Upper lobe of right lung (tissue), 1 donor: ENCODE data around the gene GP5. TPM values are rescaled to one million over a fixed set of nuclear protein-coding genes. Genes with fewer than 3 reads are reported as not detected.

Experiments
- ATAC-seq: fragments of 200-7000 bp; cut with Tn5 transposase; one replicate; pipeline ENCODE4 v1.9.1; 2020; ENCODE audit warnings: mild to moderate bottlenecking, moderate library complexity
- DNase-seq: peaks from one replicate; pipeline ENCODE4 v3.0.0-alpha.2; 2020
- H3K27ac ChIP-seq: fragments of 200-600 bp; one replicate; pipeline ENCODE4 v1.8.0; 2022
- H3K27me3 ChIP-seq: fragments of 200-600 bp; one replicate; pipeline ENCODE4 v1.8.0; 2022; ENCODE audit warnings: mild to moderate bottlenecking
- H3K36me3 ChIP-seq: fragments of 200-600 bp; one replicate; pipeline ENCODE4 v1.8.0; 2022
- H3K4me1 ChIP-seq: fragments of 200-600 bp; one replicate; pipeline ENCODE4 v1.8.0; 2022
- H3K4me3 ChIP-seq: fragments of 200-600 bp; one replicate; pipeline ENCODE4 v1.8.0; 2022; ENCODE audit warnings: mild to moderate bottlenecking
- H3K9me3 ChIP-seq: fragments of 200-600 bp; one replicate; pipeline ENCODE4 v1.8.0; 2022
- intact Hi-C: fragments of 100-400 bp; cut with DNase I; formaldehyde crosslinking; loops from one replicate; pipeline ENCODE4 v1.11.0; 2022
- total RNA-seq: library from RNA; stranded (reverse); fragmentation: NEBNext Ultra II Directional; extraction: Animal tissue kit (Norgen Biotek cat#: 25700); gene quantifications from one replicate; pipeline ENCODE4 v1.2.1, GENCODE V29; 2021
- TF ChIP-seq, protein P1 (sequence below): fragments of 200-600 bp; IDR thresholded peaks from one replicate; pipeline ENCODE4 v1.8.0; 2022; ENCODE audit warnings: antibody characterized with exemption
- donor health status: DM: no; HTN: yes; CAD: no; lungs with severe emphysema.

The GP5 gene
- total RNA-seq, 1 donor from 2014 or later: 0.26 TPM

- Histone ChIP-seq H3K4me1 (no peaks in the 10 kb centered on the region), H3K27ac (no peak overlapping the region), H3K27me3 (no peaks in the 10 kb centered on the region), H3K36me3 (no peaks in the 10 kb centered on the region), H3K9me3 (no peaks in the 10 kb centered on the region), H3K4me3 (no peak overlapping the region)
- DNase-seq: no peak
- intact Hi-C loops: no loop called here
- ATAC-seq: no peak
- TF ChIP-seq, protein P1, sequence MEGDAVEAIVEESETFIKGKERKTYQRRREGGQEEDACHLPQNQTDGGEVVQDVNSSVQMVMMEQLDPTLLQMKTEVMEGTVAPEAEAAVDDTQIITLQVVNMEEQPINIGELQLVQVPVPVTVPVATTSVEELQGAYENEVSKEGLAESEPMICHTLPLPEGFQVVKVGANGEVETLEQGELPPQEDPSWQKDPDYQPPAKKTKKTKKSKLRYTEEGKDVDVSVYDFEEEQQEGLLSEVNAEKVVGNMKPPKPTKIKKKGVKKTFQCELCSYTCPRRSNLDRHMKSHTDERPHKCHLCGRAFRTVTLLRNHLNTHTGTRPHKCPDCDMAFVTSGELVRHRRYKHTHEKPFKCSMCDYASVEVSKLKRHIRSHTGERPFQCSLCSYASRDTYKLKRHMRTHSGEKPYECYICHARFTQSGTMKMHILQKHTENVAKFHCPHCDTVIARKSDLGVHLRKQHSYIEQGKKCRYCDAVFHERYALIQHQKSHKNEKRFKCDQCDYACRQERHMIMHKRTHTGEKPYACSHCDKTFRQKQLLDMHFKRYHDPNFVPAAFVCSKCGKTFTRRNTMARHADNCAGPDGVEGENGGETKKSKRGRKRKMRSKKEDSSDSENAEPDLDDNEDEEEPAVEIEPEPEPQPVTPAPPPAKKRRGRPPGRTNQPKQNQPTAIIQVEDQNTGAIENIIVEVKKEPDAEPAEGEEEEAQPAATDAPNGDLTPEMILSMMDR: no peak
Observed at GRCh38 chr3:194348354-194348753, 50.7 kb downstream of the GP5 start.

DNA sequence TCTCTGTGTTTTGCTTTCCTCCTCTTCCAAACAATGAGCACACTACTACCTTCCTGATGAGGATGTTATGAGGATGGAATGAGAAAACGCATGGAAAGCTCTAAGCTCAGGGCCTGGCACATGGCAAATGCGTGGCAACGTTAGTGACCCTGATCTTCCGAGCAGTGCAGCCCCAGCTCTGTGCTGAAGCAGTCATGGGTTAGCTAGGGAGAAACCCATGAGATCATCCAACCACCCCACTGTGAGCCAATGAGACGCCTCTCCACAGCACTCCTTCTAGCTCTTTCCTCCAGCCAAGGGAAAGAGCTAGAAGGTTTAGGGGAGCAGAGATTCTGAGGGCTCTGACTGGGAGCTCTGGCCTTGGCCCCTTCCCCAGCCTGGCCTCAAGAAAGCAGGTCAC, 52.4 kb downstream of the GP5 start:
- Histone ChIP-seq H3K4me3 (no peak overlapping the region), H3K9me3 (no peaks in the 10 kb centered on the region), H3K27me3 (no peaks in the 10 kb centered on the region), H3K4me1 (no peaks in the 10 kb centered on the region), H3K36me3 (no peaks in the 10 kb centered on the region), H3K27ac (no peak overlapping the region)
- ATAC-seq (no peak), DNase-seq (no peak)
- intact Hi-C loops: no loop called here
- TF ChIP-seq, protein P1: no peak

- Histone ChIP-seq H3K4me3 (no peak overlapping the region), H3K9me3 (no peaks in the 10 kb centered on the region), H3K27ac (no peak overlapping the region), H3K36me3 (no peaks in the 10 kb centered on the region), H3K27me3 (no peaks in the 10 kb centered on the region), H3K4me1 (no peaks in the 10 kb centered on the region)
- ATAC-seq (no peak), DNase-seq (no peak)
- intact Hi-C loops: no loop called here
- TF ChIP-seq, protein P1: no peak
Observed at GRCh38 chr3:194346035-194346434, 53.0 kb downstream of the GP5 start.

Other genes with a start within 250 kb of the GP5 start
- gene CPN2, start 47.9 kb downstream of the GP5 start, total RNA-seq: not detected
- gene LRRC15, start 29.5 kb downstream of the GP5 start, total RNA-seq: 1.1 TPM
- gene ATP13A3, start 87.7 kb upstream of the GP5 start, total RNA-seq: 101 TPM
- gene TMEM44, start 234.2 kb upstream of the GP5 start, total RNA-seq: 25.3 TPM